Endothelial cell of umbilical vein (primary cell): ENCODE results near the gene CALN1. TPM values are rescaled to one million over a fixed set of nuclear protein-coding genes. Genes with fewer than 3 reads are reported as not detected.

Experiments used
- BruUV-seq: library from RNA; stranded (reverse); fragments of 400-500 nt; replicated peaks from 2 replicates; lab custom pipeline; 2021; lab: Mats Ljungman, UMichigan
- CTCF ChIA-PET: fragments of 300-600, 350-600 bp; sonication (Branson Sonifier 250); formaldehyde crosslinking; loops from one replicate; lab custom pipeline; 2021; ENCODE audit warnings: antibody characterized with exemption, inconsistent platforms; lab: Charles Lee
- POLR2A ChIA-PET: fragments of 300-600, 350-600 bp; sonication (Branson Sonifier 250); formaldehyde crosslinking; loops from one replicate; lab custom pipeline; 2021; ENCODE audit warnings: antibody characterized with exemption, inconsistent platforms; lab: Charles Lee
- DNase-seq: peaks from one replicate; pipeline ENCODE4 v3.0.0-alpha.2; 2011; ENCODE audit warnings: low read depth, low spot score
- FAIRE-seq: peaks from 2 replicates; lab custom pipeline; 2011; peaks lifted over from hg19 to GRCh38; lab: Jason Lieb, UNC
- H2AFZ ChIP-seq: 2 replicates; pipeline ENCODE4 v1.6.0; 2012; ENCODE audit warnings: low read depth, low read length, control low read depth, inconsistent platforms
- H3K27ac ChIP-seq: 2 replicates; pipeline ENCODE4 v1.5.1; 2011; ENCODE audit warnings: low read depth, mild to moderate bottlenecking, control low read depth, low read length, moderate library complexity; ENCODE audit not compliant: insufficient read depth
- H3K27me3 ChIP-seq, 2 experiments: 2 replicates each; pipeline versions ENCODE4 v1.6.0 to v1.6.1; 2011; ENCODE audit warnings: low read length in 2 of 2, mixed read lengths in 1 of 2; ENCODE audit not compliant: control insufficient read depth in 2 of 2, insufficient read depth in 2 of 2
- H3K36me3 ChIP-seq, 2 experiments: 2 replicates in 1 of 2; 3 replicates in 1 of 2; pipeline ENCODE4 v1.5.1; 2011; ENCODE audit warnings: low read length in 2 of 2, mild to moderate bottlenecking in 1 of 2, moderate library complexity in 1 of 2; ENCODE audit not compliant: control insufficient read depth in 2 of 2, insufficient read depth in 2 of 2; ENCODE audit errors: extremely low read depth in 1 of 2
- H3K4me1 ChIP-seq: 3 replicates; pipeline ENCODE4 v1.5.1; 2011; ENCODE audit warnings: mild to moderate bottlenecking, low read length; ENCODE audit not compliant: control insufficient read depth, insufficient read depth; ENCODE audit errors: extremely low read depth
- H3K4me2 ChIP-seq: 2 replicates; pipeline ENCODE4 v1.6.1; 2011; ENCODE audit warnings: low read length, control low read depth, mixed read lengths; ENCODE audit not compliant: insufficient read depth
- H3K4me3 ChIP-seq, 3 experiments: fragments of 200-600 bp in 1 of 3; sonication (generic), shearing (Covaris generic) in 1 of 3; replicated peaks in 1 of 3; 2 replicates each; pipeline ENCODE4 v1.5.1; 2011 to 2016; ENCODE audit warnings: control low read depth in 3 of 3, low read length in 3 of 3, mild to moderate bottlenecking in 2 of 3, inconsistent platforms in 1 of 3, low read depth in 1 of 3, moderate library complexity in 1 of 3; ENCODE audit not compliant: insufficient read depth in 1 of 3
- H3K79me2 ChIP-seq: 2 replicates; pipeline ENCODE4 v1.6.0; 2012; ENCODE audit warnings: low read length, inconsistent platforms; ENCODE audit not compliant: control insufficient read depth, insufficient read depth
- H3K9ac ChIP-seq: replicated peaks from 2 replicates; pipeline ENCODE3; 2011; ENCODE audit warnings: low read length, control low read depth; ENCODE audit not compliant: insufficient read depth; ENCODE audit errors: extremely low read depth
- H3K9me1 ChIP-seq: replicated peaks from 3 replicates; pipeline ENCODE4 v1.6.0; 2011; ENCODE audit warnings: mild to moderate bottlenecking, low read length; ENCODE audit not compliant: control insufficient read depth, insufficient read depth; ENCODE audit errors: extremely low read depth
- H3K9me3 ChIP-seq: replicated peaks from 2 replicates; pipeline ENCODE4 v1.5.1; 2012; ENCODE audit warnings: low read length, inconsistent platforms; ENCODE audit not compliant: control insufficient read depth, insufficient read depth
- H4K20me1 ChIP-seq: replicated peaks from 2 replicates; pipeline ENCODE3; 2011; ENCODE audit warnings: mild to moderate bottlenecking, low read length; ENCODE audit not compliant: control insufficient read depth, insufficient read depth; ENCODE audit errors: extremely low read depth
- CTCF ChIP-seq, 2 donors: IDR thresholded peaks; 1 replicate in 1 of 2; 2 replicates in 1 of 2; pipeline ENCODE4 v1.5.1; 2011; ENCODE audit warnings: low read length in 2 of 2, mild to moderate bottlenecking in 2 of 2, moderate library complexity in 2 of 2, control low read depth in 1 of 2, inconsistent platforms in 1 of 2, low read depth in 1 of 2; ENCODE audit not compliant: insufficient read depth in 1 of 2; ENCODE audit errors: extremely low read depth in 1 of 2
- EZH2 ChIP-seq: IDR thresholded peaks from 2 replicates; pipeline ENCODE4 v1.6.1; 2012; ENCODE audit warnings: borderline replicate concordance, low read depth, mild to moderate bottlenecking, moderate library complexity, low read length, inconsistent platforms; ENCODE audit not compliant: severe bottlenecking
- FOS ChIP-seq: IDR thresholded peaks from 2 replicates; pipeline ENCODE4 v1.6.1; 2011; ENCODE audit warnings: mild to moderate bottlenecking, low read length, moderate library complexity, borderline replicate concordance; ENCODE audit not compliant: insufficient read depth
- GATA2 ChIP-seq: IDR thresholded peaks from 2 replicates; pipeline ENCODE4 v1.7.0; 2011; ENCODE audit warnings: low read depth, mild to moderate bottlenecking, moderate library complexity, mixed read lengths, low read length; ENCODE audit not compliant: insufficient read length, insufficient read depth
- JUN ChIP-seq: IDR thresholded peaks from 2 replicates; pipeline ENCODE4 v1.6.1; 2011; ENCODE audit warnings: borderline replicate concordance, low read depth; ENCODE audit not compliant: insufficient read length, insufficient read depth
- MAX ChIP-seq: IDR thresholded peaks from 2 replicates; pipeline ENCODE4 v1.6.1; 2011; ENCODE audit not compliant: insufficient read depth, insufficient read length
- MYC ChIP-seq: IDR thresholded peaks from one replicate; pipeline ENCODE4 v1.6.1; 2011; ENCODE audit warnings: mild to moderate bottlenecking, low read depth, low read length
- POLR2A ChIP-seq: IDR thresholded peaks from 2 replicates; pipeline ENCODE4 v1.6.1; 2012; ENCODE audit warnings: low read depth, mild to moderate bottlenecking, control low read depth, low read length
- POLR2AphosphoS5 ChIP-seq: IDR thresholded peaks from 2 replicates; pipeline ENCODE4 v1.6.1; 2012; ENCODE audit warnings: low read depth, mild to moderate bottlenecking, control low read depth, low read length, moderate library complexity; ENCODE audit not compliant: insufficient read depth
- dilution Hi-C: fragments of 300-500 bp; cut with MboI; formaldehyde crosslinking; loops from one replicate; pipeline ENCODE4 v1.15.0; 2019; ENCODE audit warnings: low sequenced_read_pairs; ENCODE audit not compliant: extremely low pct_ligation_motif_present
- intact Hi-C: fragments of 100-400 bp; cut with micrococcal nuclease; formaldehyde crosslinking; loops from one replicate; pipeline ENCODE4 v1.10.0; 2022
- polyA plus RNA-seq, 4 experiments: library from polyadenylated mRNA; depleted of rRNA in 3 of 4; stranded (reverse) in 3 of 4; unstranded in 1 of 4; fragments of >200 nt; gene quantifications; 2 replicates each; pipeline versions ENCODE4 v1.2.1 to v1.2.3, GENCODE V29; 2011 to 2012; ENCODE audit warnings: missing spikeins in 1 of 4
- total RNA-seq: library from RNA; stranded (reverse); gene quantifications from 2 replicates; pipeline ENCODE4 v1.2.3, GENCODE V29; 2021

The CALN1 gene
- total and polyA plus RNA-seq, 2 donors (not counting 3 experiments of a cell fraction or from before 2014, with no cell fraction given): not detected

GRCh38 chr7:72003236-72003635 is 408.9 kb downstream of the CALN1 start:
- no peaks in the 10 kb centered on the region for H3K9me3 ChIP-seq
- no peaks in the 10 kb centered on the region for H3K4me1 ChIP-seq
- no peak overlapping the region for H3K9ac ChIP-seq
- H3K79me2 ChIP-seq: no peaks in the 10 kb centered on the region
- H3K27me3 ChIP-seq: no peaks in the 10 kb centered on the region
- no peak overlapping the region for H3K4me2 ChIP-seq
- no peaks in the 10 kb centered on the region for H3K36me3 ChIP-seq
- no peak for DNase-seq
- TF ChIP-seq POLR2AphosphoS5 (no peak), POLR2A (no peak), EZH2 (no peak), FOS (no peak), GATA2 (no peak), JUN (no peak), MAX (no peak), MYC (no peak), CTCF (IDR thresholded peaks at IDR 0.05; ENCODE audit: extremely low read depth in 1 of 2, insufficient read depth in 1 of 2, low read depth in 1 of 2, low read length in 2 of 2) (no peak)
- no peaks in the 10 kb centered on the region for H4K20me1 ChIP-seq
- no peak for FAIRE-seq
- no peak overlapping the region for H2AFZ ChIP-seq
- intact Hi-C loops (no loop called here), dilution Hi-C loops (no loop called here)
- ChIA-PET CTCF (no interaction called here), POLR2A (no interaction called here)
- H3K4me3 ChIP-seq: no peak overlapping the region
- H3K27ac ChIP-seq: no peak overlapping the region
- no TSS peak for BruUV-seq
- H3K9me1 ChIP-seq: no peaks in the 10 kb centered on the region
